GM21381 (cell line): Measurements from ENCODE around the gene CACNA2D4.

ENCODE experiments used
- ATAC-seq: cut with Tn5 transposase; IDR thresholded peaks from one replicate; pipeline ENCODE4 v1.9.1; 2021; ENCODE audit warnings: mild to moderate bottlenecking, moderate library complexity; ENCODE audit not compliant: unreplicated experiment

CACNA2D4 gene

DNA sequence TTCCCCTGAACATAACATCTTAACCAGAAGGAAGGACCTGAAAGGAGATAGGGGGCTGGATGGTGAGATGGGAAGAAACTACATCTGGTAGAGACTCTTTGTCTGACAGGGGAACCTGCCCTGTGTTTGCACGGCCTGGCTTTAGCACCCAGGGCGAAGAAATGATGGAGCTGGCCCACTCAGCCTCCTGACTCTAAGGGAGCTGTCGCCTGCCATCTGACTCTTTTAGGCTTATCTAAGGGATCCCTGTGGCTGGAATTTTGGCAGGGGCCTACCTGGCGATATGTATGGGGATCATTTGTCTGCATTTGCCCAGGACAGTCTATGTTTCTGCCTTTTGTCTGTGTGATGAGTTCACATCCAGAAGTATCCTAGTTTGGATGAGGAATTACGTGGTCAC is 15.6 kb upstream of the CACNA2D4 start:
- ATAC-seq: no peak

- no peak for ATAC-seq
These were observed 15.0 kb upstream of the CACNA2D4 start for GRCh38 chr12:1933342-1934051.

DNA sequence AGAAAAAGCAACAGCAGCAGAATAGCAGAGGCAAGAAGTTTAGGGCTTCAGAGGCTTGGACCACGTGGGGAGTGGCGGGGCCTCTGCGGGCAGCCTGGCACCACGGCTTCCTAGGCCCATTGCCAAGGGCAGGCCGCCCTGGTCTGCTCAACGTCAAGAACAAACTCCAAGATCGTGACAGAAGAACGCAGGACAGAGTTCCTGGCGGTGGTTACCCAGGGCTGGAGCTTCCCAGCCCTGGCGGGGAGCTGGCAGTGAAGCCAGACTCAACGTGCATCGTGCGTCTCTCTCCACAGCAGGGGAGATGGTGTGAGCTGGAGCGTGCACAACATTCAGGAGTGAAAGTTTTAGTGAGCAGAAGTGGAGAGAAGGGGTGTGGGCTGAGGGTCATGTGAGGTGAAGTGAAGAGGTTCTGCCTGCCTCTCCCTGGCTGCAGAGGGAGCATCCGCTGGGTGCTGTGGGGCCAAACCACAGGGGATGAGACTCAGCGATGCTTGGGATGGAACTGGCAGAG is 13.9 kb upstream of the CACNA2D4 start:
- ATAC-seq: no peak

DNA sequence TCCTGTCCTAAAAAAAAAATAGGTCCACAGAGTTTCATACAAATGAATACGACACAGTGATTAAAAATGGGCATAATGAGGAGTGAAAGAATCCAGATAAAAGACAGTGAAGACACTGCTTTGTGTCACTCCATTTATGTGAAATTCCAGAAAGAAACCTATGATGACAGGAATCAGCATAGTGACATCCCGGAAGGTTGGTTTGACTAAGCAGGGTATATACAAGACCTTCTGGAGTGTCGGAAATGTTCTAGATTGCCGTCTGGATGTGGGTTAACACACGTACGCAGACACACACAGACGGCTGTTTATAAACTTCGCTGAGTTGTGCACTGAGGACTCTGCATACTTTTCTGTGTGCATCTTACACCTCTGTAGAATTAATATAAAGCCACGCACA is 13.2 kb upstream of the CACNA2D4 start:
- no peak for ATAC-seq

DNA sequence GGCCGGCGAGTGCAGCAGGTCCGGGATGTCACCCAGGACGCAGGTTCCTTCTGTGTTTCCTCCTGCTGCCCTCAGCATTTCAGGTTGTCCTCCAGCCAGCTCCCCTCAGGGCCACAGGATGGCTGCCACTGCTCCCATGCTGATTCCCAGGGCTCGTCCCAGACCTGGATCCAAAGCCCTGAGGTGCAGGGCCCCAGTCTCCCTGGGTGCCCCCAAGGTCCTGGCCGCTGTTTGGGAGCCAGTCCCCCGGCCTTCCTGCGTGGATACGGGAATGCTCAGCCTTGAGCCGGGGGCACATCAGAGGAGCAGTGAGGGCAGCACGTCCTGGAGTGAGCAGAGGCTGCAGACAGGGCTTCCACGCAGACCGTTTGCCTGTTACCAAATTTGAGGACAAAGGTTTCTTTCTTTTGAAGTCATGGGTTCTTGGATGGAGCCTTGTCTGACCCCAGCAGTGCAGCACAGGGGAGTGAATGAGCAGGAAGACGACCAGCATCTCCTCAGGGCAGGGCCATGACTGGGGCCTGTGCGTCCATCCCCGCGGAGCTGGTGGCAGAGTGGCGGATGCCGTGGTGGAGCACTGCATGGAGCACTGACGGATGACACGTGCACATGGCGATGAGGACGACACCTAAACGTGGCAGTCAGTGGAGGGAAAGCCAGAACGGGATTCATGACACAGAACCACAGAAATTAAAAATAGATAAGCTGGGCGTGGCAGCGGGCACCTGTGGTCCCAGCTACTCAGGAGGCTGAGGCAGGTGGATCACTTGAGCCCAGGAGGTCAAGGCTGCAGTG is 12.5 kb upstream of the CACNA2D4 start:
- no peak for ATAC-seq

DNA sequence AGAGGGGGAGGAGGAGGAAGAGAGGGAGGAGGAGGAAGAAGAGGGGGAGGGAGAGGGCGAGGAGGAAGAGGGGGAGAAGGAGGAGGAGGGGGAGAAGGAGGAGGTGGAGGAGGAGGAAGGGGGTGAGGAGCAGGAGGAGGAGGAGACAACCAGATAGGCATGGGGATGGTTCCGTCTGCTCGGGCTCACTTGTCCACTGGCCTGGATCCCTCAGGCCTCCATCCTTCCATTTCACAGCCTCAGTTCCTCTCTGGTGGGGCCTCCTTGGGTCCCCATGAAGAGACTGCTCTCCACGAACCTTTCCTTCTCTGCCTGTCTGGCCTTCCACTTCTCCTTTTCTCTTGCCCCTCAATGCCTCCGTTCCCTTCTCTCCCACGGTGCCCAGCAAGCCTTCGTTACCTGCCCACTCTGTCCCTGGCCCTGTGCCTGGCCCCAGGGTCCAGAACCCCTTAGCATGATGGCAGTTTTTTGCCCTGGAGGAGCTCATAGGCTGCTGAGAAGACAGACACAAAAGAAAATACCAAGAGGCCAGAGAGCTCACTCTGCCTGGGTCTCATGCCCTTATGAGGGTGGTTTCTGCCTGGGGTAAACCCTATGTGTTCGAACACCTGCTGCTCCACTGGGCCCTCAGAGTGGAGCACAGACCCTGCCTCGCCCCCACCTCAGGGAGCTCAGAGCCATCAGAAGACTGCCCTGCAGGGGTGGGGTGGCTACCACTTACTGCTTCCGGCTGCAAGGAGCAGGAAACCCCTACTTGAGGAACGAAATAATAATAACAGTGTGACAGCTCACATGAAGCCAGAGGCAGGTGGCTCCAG is 11.7 kb upstream of the CACNA2D4 start:
- ATAC-seq: no peak

DNA sequence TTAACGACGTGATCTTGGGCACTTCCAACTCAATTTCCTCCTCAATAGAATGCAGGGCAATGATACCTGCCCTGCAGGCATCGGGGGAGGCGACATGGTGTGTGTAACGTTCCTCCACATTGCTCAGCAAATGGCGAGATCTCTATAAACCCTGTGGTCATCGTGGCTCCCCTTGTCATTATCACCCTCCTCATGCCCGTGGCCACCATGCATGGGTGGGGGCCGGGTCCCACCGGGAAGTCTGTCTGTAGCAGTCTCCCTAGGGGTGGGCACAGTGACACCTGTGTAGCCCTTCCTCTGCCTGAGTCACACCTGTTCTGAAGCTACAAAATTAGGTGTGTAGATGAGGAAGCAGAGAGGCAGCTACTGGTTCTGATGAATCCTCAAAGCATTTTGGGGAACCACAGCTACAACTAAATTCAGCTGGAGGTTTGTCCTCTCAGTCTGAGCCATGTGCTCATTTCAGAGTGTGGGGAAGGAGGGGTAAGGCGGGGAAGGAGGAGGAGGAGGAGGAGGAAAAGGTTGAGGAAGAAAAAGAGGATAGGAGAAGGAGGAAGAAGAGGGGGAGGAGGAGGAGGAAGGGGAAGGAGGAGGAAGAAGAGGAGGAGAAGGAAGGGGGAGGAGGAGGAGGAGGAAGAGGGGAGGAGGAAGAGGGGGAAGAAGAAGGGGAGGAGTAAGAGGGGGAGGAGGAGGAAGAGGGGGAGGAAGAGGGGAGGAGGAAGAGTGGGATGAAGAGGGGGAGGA is 11.0 kb upstream of the CACNA2D4 start:
- ATAC-seq: no peak

DNA sequence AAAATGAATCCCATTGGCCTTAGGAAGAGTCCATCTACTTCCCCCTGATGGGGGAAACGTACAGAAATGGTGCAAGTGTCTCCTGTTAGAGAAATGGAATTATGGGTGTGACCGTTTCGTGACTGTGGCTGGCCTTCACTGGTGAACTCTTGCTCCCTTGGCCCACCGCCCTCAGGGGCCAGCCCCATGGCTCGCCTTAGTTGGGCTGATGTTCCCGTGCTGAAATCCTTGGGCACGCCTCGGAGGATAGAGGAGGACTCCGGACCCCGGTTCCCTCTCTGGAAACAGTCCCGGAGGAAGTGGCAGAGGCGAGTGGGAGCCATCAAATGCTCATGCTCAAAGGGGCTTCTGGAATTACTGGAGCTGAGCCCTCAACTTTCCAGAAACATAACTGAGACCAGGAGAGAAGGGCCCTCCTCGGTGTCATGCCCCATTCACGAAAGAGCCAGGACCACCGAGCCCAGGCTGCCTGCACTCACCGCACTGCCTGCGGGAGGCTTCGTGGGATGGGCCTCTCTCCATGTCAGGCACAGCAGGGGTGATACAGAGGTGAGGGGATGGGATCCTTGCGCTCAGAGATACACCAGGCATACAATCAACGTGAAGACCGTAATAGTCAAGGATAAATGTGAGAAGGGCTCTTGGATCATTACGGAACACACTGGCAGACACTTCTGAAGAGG is 10.1 kb upstream of the CACNA2D4 start:
- ATAC-seq: no peak

DNA sequence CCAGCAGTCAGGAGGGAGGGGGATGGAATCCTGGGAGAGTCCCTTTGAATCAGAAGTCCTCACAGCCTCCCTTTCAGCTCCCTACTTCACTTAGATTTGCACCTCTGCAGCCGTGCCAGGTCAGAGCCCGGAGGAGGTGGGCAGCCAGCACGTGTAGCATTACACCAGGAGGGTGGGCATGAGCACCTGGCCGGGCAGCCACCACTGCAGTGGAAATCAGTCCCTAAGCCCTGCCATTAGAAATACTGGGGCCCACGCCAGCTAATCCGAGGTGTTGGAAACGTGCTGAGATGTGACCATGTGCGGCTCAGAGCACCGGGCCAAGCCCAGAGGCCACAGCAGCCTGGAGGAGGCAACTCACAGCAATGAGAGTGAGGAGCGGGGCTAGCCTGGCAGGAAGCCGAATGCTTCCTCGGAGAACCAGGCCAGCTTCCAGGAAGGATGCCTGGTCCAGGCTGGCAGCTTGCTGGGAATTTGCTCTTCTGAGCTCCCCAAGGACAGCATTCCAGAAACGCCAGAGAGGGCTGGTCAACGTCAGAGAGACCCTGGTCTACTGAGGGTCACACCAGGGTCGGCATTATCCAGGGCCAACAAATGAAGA is 9.4 kb upstream of the CACNA2D4 start:
- no peak for ATAC-seq

- ATAC-seq: no peak
These were observed 8.7 kb upstream of the CACNA2D4 start for GRCh38 chr12:1927051-1927680.

DNA sequence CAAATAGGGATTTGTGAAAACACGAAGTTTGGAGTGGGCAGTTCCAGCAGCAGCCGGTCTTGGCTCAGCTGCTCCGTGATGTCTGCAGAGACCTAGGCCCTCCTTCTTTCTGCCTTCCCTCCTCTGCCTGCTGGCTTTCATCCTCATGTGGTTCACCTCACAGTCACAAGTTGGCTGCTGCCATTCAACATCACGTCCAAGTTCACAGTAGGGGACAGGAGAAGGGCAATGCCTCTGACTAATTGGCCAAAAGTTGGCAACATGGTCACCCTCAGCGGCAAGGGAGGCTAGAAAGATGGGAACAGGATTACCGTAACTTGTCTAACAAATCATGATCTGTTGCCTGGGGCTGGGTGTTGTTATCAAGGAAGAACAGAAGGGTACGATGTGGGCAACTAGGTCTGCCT is 7.8 kb upstream of the CACNA2D4 start:
- no peak for ATAC-seq

DNA sequence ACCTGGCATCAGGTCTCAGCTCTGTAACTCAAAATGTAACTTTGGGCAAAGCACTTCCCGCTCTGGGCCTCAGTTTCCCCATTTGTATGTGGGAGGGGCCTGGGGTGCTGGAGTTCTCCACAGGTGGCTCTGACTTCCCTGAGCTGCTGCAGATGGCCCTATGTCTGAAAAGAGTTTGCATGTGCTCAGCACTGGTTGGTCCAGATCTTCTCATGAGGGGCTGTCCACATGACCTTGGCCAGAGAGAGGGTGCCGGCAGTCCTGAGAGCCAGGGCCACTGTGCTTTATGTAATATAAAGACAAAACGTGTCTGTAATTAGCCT is 7.2 kb upstream of the CACNA2D4 start:
- ATAC-seq: no peak

GRCh38 chr12:1924996-1925683 is 6.7 kb upstream of the CACNA2D4 start:
- ATAC-seq: no peak

DNA sequence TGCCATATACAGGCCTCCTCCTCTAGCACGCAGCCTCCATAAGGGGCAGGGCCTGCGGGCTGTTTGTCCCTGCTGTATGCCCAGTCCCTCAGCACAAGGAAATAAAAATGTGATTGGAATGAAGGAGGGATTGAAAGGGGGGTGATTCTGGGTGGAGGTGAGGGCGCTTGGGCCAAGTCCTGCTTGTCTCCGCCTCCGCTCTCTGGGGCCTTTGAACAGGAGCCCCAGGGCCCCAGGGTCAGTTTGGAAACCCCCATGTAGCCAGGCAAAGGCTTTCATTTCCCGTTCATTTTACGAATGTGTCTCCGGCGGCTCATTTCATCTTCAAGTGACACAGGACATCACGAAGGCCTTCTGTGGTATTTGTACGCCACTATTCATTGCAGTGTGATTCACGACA is 4.5 kb upstream of the CACNA2D4 start:
- ATAC-seq: no peak

- ATAC-seq: no peak
These were observed 3.7 kb upstream of the CACNA2D4 start for GRCh38 chr12:1922075-1922709.

- no peak for ATAC-seq
These were observed 2.5 kb upstream of the CACNA2D4 start for GRCh38 chr12:1920971-1921370.

DNA sequence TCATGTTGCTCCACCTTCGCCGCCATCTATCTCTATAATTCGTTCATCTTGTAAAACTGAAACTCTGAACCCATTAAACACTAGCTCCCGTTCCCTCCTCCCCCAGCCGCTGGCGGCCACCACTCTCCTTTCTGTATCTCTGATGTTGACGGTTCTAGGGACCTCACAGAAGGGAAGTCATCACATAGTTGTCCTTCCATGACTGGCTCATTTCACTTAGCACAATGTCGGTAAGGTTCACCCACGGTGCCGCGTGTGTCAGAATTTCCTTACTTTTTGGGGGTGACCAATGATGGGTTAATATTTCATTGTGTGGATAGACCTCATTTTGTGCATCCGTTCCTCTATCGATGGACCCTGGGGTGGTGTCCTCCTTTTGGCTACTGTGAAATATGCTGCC is 2.0 kb upstream of the CACNA2D4 start:
- ATAC-seq: no peak

DNA sequence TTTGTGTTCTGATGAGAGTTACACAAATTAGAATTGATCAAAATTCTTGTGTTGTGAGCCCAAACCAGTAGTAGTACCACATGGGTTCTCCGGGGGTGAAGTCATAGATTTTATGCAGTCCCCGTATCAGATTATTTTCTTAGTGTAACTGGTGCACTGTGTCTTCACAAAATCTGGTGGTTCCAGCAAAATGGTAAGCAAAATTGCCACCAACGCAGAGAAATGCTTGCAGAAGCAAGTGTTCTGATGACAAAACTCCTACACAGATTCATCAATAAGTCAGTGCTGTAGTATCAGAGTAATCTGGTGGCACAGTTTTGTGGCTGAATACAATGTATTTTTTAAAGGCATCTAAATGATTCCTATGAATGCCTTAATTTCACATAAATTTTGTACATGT is 1.3 kb upstream of the CACNA2D4 start:
- no peak for ATAC-seq
